PC-3 (cell line): ENCODE results near the gene SKAP1.

Experiments
- EZH2 ChIP-seq: fragments of 300-600 bp; sonication (generic); IDR thresholded peaks from one replicate; pipeline ENCODE4 v1.6.1; 2017; ENCODE audit warnings: antibody characterized with exemption, mild to moderate bottlenecking, low read length; ENCODE audit not compliant: unreplicated experiment
- EZH2phosphoT487 ChIP-seq: fragments of 300-600 bp; sonication (generic); IDR thresholded peaks from 2 replicates; pipeline ENCODE4 v1.6.1; 2018; ENCODE audit warnings: mild to moderate bottlenecking, antibody characterized with exemption, low read length, borderline replicate concordance
- TF ChIP-seq, protein P1 (sequence below): fragments of 300-600 bp; sonication (generic); conservative IDR thresholded peaks from 2 replicates; pipeline ENCODE4 v1.5.1; 2017; ENCODE audit warnings: antibody characterized with exemption, low read depth, mild to moderate bottlenecking, low read length

DNA sequence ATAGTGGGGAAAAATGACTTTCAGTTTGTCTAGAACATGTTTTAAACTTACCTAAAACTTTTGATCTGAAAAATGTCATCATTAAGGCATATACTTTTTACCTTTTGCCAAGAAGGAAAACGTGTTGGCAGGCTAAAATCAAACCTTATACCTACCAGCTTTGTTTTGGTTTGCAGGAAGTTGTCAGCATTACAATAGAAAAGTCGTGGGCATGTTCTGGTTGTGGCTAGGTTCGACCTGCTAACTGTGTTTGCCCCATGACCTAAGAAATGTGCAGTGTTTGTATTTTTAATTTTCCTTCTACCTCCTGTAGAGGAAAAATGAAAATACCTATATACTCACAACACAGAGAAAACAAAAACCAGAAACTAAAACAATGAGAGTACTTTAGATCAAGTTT is 13.0 kb downstream of the SKAP1 start:
- TF ChIP-seq, protein P1, sequence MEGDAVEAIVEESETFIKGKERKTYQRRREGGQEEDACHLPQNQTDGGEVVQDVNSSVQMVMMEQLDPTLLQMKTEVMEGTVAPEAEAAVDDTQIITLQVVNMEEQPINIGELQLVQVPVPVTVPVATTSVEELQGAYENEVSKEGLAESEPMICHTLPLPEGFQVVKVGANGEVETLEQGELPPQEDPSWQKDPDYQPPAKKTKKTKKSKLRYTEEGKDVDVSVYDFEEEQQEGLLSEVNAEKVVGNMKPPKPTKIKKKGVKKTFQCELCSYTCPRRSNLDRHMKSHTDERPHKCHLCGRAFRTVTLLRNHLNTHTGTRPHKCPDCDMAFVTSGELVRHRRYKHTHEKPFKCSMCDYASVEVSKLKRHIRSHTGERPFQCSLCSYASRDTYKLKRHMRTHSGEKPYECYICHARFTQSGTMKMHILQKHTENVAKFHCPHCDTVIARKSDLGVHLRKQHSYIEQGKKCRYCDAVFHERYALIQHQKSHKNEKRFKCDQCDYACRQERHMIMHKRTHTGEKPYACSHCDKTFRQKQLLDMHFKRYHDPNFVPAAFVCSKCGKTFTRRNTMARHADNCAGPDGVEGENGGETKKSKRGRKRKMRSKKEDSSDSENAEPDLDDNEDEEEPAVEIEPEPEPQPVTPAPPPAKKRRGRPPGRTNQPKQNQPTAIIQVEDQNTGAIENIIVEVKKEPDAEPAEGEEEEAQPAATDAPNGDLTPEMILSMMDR: no peak
- TF ChIP-seq EZH2: no peak
- TF ChIP-seq EZH2phosphoT487: no peak
